NCI-H1105 (cell line): ENCODE data around the gene PIK3R6.
"Not testable (repeated sequence)": the region's sequence is repeated elsewhere in the genome, so short reads cannot be mapped to it uniquely, and the experiment has no call there.

Experiments
- DNase-seq: peaks from one replicate; lab custom pipeline; 2025; lab: John Stamatoyannopoulos, UW

The PIK3R6 gene

GRCh38 chr17:8872705-8873435 lies 5.4 kb upstream of the PIK3R6 start:
- no peak for DNase-seq

GRCh38 chr17:8872036-8872704 lies 4.7 kb upstream of the PIK3R6 start:
- DNase-seq, result no peak

GRCh38 chr17:8871081-8871581 lies 3.7 kb upstream of the PIK3R6 start:
- DNase-seq, result no peak

DNA sequence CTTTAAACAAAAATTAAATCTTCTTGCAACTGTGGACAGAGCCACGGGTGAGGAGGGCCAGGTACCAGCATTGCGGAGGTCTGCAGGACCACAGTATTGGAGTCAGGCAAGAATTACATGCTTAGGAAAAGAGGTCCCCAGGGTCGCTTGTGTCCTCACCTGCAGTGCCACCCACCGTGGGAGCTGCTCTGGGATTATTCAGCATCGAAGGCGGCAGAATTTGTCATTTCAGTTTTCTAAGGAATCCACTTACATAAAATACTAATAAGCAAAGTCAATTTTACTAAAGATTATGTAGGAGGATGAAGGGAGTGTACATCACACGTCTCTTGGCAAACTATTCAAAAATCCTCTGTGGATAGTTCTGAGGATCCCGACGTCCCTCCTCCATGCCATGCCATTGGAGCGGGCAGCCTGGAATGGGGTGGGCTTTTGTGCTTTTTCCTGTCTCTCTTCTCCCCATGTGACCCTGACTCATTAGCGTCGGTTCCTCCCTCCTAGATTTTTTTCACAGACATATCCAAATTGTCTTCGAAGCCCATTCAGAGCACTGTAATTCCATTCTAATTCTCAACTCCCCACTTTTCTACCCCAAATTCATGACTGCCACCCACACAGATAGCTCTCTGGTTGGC lies 3.0 kb upstream of the PIK3R6 start:
- DNase-seq, result no peak

GRCh38 chr17:8869114-8869815 lies 1.8 kb upstream of the PIK3R6 start:
- no peak for DNase-seq

DNA sequence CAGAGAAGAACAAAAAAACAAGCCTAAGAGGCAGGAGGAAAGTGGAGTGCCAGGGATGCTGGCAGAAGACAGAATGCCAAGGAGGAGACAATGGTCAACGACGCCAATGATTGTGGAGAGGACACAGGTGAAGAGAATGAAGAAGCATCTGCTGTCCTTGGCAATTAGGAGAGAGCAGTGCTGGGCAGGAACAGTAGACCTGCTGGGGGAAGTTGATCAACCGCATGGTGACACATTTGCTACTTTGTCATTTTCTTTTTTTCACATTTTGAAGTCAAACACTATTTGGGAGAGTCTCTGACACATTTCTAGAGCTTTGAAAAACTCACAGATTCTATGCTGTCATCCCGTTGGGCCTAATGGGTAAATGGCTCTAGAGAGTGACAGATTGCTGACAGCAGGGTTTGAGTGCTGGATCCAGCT lies 1.1 kb upstream of the PIK3R6 start:
- DNase-seq, result no peak

- no peak for DNase-seq
These were observed 618 bp upstream of the PIK3R6 start for GRCh38 chr17:8868092-8868491.

DNA sequence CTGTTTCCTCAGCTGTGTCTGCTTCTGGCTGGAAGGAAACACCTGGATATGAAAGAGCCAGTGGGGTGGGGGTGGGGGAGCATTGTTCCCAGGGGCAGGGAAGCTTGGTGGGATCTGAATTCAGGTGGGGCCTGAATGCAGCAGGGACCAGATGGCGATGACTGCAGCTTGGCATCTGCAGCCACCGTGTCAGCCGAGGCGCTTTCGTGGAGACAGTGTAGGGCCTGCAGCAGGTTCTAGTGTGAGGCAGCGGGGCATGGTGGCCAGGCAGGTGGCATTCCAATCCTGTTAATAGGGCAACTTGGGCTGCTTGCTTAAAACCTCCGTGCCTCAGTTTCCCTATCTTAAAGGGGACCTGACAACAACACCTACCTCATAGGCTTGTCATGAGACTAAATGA lies 1.7 kb downstream of the PIK3R6 start:
- no peak for DNase-seq

DNA sequence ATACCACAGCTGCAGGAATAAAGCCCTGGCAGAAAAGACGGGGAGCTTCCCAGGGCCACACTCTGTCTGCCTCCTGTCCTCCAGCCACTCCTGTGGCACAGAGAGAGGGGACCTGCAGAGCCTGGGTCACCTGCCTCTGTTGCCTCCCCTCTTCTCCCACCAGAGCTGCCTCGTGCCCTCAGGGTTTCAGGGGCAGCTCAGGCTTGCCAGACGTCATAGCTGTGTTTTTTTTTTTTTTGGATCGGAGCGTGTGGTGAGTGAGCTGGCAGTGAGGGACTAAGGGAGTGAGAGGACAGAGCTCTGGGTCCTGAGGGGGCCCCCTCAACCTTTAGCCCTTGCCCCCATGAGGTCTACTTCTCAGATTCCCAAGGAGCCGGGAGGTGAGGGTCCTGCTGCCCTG lies 2.1 kb downstream of the PIK3R6 start:
- no peak for DNase-seq

DNA sequence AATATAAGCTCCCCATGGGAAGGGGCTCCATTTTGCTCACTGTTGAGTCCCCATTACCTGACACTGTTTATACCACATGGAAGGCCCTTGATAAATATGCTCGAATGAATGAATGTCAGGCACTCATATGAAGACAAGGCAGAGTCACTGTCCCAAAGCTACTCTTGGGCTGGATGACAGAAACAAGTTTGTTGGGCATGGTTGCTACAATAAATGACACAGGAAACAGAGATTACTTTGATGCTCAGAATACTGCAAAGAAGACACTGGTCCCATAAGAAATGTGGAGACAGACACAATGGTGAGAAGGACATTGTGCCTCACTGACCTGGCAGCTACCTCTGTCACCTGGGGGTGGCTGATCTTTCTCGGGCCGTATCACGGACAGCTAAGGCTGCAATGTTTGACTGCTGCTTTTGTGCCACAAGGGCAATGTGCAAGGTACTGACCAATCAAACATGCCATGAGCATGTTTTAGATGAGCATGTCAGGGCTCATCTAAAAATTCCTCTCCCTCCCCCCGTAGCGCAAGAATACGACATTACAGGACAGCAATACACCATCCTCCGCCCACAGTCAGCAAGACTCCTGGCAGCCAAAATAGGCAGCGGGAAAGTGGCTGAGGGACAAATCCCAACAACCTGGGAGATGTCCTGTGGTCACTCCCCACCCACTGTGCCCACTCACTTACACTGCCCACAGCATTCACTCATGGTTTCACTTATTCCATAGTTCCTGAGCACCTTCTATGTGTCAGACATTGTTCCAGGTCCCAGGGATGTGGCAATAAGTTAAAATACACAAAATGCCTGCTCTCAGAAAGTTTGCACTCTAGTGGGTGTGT lies 5.0 kb downstream of the PIK3R6 start:
- DNase-seq, result no peak

DNA sequence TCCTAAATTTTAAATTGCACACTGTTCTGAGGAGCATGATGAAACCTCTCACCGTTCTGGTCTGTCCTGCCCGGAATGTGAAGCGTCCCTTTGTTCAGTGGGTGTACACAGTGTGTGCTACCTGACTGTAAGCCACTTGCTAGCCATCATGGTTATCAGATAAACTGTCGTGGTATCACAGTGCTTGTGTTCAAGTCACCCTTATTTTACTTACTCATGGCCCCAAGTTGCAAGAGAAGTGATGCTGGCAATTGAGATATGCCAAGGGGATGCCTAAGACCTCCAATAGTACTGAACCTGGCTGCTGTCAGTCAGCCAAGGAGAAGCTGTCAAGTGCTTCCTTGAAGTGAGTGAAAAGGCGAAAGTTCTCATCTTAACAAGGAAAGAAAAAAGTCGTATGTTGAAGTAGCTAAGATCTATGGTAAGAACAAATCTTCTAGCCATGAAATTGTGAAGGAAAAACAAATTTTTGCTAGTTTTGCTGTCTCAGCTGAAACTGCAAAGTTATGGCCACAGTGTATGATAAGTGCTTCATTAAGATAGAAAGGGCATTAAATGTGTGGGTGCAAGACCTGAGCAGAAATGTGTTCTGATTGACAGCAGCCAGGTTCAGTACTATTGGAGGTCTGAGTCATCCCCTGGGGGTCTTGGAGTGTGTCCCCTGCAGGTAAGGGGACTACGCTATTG lies 5.8 kb downstream of the PIK3R6 start:
- DNase-seq, result no peak

- no peak for DNase-seq
These were observed 7.6 kb downstream of the PIK3R6 start for GRCh38 chr17:8859804-8860430.

DNA sequence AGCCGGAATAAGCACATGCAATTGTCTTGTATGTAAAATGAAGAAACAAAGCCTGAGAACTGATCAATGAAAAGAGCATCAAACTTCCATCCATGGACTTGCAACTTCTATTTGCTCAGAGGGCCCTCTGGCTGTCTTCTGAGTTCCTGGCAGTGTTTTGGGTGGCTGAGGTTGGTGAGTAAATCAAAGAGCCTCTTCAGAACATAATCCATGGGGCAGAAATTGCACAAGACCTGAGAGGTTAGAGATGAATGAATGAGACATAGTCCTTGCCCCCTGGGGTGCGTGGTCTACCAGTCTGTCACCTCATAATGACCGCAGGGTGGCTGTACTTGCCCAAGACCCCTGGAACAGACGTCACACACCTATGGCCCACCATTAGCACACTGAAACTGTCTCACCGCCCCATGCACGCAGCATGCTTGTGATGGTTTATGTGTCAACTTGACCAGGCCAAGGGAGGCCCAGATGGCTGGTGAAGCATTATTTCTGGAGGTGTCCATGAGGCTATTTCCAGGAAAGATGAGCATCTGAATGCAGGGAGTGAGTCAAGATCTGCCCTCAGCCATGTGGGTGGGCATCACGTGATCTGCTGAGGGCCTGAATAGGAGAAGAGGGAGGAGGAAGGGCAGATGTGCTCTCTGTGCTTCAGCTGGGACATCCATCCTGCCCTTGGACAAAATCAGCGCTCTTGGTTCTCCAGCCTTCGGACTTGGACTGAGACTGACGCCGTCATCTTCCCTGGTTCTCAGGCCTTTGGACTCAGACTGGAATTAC lies 8.3 kb downstream of the PIK3R6 start:
- no peak for DNase-seq

GRCh38 chr17:8857919-8858318 lies 9.6 kb downstream of the PIK3R6 start:
- DNase-seq, result no peak

- no peak for DNase-seq
These were observed 10.5 kb downstream of the PIK3R6 start for GRCh38 chr17:8856869-8857575.

GRCh38 chr17:8856205-8856603 lies 11.3 kb downstream of the PIK3R6 start:
- not testable (repeated sequence) for DNase-seq

DNA sequence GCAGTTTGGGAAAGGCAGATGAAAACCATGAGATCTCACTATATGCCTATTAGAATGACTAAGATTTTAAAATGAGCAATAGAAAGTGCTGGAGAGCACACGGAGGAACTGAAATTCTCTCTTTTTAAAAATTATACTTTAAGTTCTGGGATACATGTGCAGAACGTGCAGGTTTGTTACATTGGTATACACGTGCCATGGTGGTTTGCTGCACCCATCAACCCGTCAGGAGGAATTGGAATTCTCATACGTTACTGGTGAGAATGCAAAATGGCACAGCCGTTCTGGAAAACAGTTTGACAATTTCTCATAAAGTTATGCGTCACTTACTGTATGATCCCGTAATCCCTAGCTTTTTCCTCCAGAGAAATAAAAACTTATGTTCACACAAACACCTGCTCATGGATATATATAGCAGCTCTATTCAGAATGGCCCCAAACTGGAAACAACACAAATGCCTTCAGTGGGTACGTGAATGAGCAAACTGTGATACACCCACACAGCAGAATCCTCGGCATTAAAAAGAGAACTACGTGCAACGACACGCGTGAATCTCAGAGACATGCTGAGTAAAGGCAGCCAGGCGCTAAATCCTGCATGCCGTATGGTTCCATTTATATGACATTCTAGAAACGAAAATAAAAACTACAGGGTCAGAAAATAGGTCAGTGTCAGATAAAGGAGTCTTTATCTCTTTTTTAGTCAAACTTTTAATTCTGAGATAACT lies 11.8 kb downstream of the PIK3R6 start:
- no peak for DNase-seq

GRCh38 chr17:8851600-8851999 lies 15.9 kb downstream of the PIK3R6 start:
- no peak for DNase-seq
